ENCODE measurements around the gene NXPH1. TPM values are rescaled to one million over a fixed set of nuclear protein-coding genes. Genes with fewer than 3 reads are reported as not detected.

Gene NXPH1
- total and polyA plus RNA-seq, 3 donors from 2014 or later = 0.24 to 0.94 (median 0.37) TPM

- intact Hi-C loops (cut with DNase I; ENCODE audit: low total_unique reads) = no loop called here
- TF ChIP-seq CTCF (IDR thresholded peaks at IDR 0.05) (no peak), POLR2A (IDR thresholded peaks at IDR 0.05) (no peak)
- Histone ChIP-seq H3K36me3 (ENCODE audit: low read depth, missing control alignments) (no peaks in the 10 kb centered on the region), H3K4me1 (no peaks in the 10 kb centered on the region), H3K27me3 (no peaks in the 10 kb centered on the region), H3K27ac (no peak overlapping the region), H3K4me3 (no peak overlapping the region), H3K9me3 (no peaks in the 10 kb centered on the region)
- DNase-seq = no peak
- WGBS, 2 donors = 83 to 91% methylated on average over 4 of the region's 4 CpGs
These were observed 31.9 kb downstream of the NXPH1 start for GRCh38 chr7:8465338-8465737.

GRCh38 chr7:8480527-8480926 lies 47.1 kb downstream of the NXPH1 start:
- intact Hi-C loops (cut with DNase I; ENCODE audit: low total_unique reads) = no loop called here
- no peaks in the 10 kb centered on the region for H3K36me3 ChIP-seq (ENCODE audit: low read depth, missing control alignments)
- no peak for TF ChIP-seq POLR2A (IDR thresholded peaks at IDR 0.05)
- TF ChIP-seq CTCF (IDR thresholded peaks at IDR 0.05) = no peak
- H3K27me3 ChIP-seq = no peaks in the 10 kb centered on the region
- no peaks in the 10 kb centered on the region for H3K4me1 ChIP-seq
- no peak overlapping the region for H3K27ac ChIP-seq
- no peak for DNase-seq
- no peaks in the 10 kb centered on the region for H3K9me3 ChIP-seq
- 69% methylated on average over 3 of the region's 3 CpGs for WGBS, 2 donors
- H3K4me3 ChIP-seq = no peak overlapping the region

- Histone ChIP-seq H3K4me1 (no peaks in the 10 kb centered on the region), H3K36me3 (ENCODE audit: low read depth, missing control alignments) (no peaks in the 10 kb centered on the region), H3K27me3 (no peaks in the 10 kb centered on the region), H3K4me3 (no peak overlapping the region), H3K27ac (no peak overlapping the region), H3K9me3 (no peaks in the 10 kb centered on the region)
- 81% methylated on average over 2 of the region's 2 CpGs for WGBS, 2 donors
- DNase-seq = no peak
- TF ChIP-seq POLR2A (IDR thresholded peaks at IDR 0.05) = no peak
- TF ChIP-seq CTCF (IDR thresholded peaks at IDR 0.05) = no peak
- intact Hi-C loops (cut with DNase I; ENCODE audit: low total_unique reads) = no loop called here
These were observed 47.7 kb downstream of the NXPH1 start for GRCh38 chr7:8481096-8481495.

GRCh38 chr7:8481752-8482446 lies 48.5 kb downstream of the NXPH1 start:
- peak; percentile 14 for DNase-seq
- Histone ChIP-seq H3K27ac (no peak overlapping the region), H3K4me1 (no peaks in the 10 kb centered on the region), H3K9me3 (no peaks in the 10 kb centered on the region), H3K36me3 (ENCODE audit: low read depth, missing control alignments) (no peaks in the 10 kb centered on the region), H3K4me3 (no peak overlapping the region), H3K27me3 (no peaks in the 10 kb centered on the region)
- intact Hi-C loops (cut with DNase I; ENCODE audit: low total_unique reads) = no loop called here
- WGBS, 2 donors = 65 to 77% methylated on average over 4 of the region's 4 CpGs
- TF ChIP-seq POLR2A (IDR thresholded peaks at IDR 0.05) (no peak), CTCF (IDR thresholded peaks at IDR 0.05) (no peak)

Data from testis (tissue), 3 donors.